Measurements from ENCODE around the gene SWAP70.

DNA sequence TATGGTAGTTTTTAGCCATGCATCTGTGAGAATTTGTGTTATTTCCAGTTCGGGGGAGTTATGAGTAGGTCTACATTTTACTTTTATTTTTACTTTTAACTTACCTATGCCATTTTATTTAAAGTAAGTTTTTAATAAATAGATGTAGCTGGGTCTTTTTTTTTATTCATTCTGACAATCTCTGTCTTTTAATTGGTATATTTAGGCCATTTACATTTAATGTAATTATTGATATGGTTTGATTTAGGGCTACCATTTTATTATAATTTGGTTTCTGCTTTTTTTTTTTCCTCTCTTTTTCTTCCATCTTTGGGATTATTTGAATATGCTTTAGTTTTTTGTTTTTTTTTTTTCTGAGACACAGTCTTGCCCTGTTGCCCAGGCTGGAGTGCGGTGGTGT, 1.9 kb downstream of the SWAP70 start:
- TF ChIP-seq, protein P1, sequence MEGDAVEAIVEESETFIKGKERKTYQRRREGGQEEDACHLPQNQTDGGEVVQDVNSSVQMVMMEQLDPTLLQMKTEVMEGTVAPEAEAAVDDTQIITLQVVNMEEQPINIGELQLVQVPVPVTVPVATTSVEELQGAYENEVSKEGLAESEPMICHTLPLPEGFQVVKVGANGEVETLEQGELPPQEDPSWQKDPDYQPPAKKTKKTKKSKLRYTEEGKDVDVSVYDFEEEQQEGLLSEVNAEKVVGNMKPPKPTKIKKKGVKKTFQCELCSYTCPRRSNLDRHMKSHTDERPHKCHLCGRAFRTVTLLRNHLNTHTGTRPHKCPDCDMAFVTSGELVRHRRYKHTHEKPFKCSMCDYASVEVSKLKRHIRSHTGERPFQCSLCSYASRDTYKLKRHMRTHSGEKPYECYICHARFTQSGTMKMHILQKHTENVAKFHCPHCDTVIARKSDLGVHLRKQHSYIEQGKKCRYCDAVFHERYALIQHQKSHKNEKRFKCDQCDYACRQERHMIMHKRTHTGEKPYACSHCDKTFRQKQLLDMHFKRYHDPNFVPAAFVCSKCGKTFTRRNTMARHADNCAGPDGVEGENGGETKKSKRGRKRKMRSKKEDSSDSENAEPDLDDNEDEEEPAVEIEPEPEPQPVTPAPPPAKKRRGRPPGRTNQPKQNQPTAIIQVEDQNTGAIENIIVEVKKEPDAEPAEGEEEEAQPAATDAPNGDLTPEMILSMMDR (IDR thresholded peaks at IDR 0.05; ENCODE audit: low read depth, low read length, poor library complexity, severe bottlenecking), result no peak
- no peak for TF ChIP-seq EZH2phosphoT487 (IDR thresholded peaks at IDR 0.05; ENCODE audit: borderline replicate concordance, low read length)
